Measurements from ENCODE around the gene SHC4.
"Not testable (repeated sequence)": the region's sequence is repeated elsewhere in the genome, so short reads cannot be mapped to it uniquely, and the experiment has no call there.

Gene SHC4

GRCh38 chr15:48936666-48937065 lies 27.1 kb downstream of the SHC4 start:
- no peak for DNase-seq
- in situ Hi-C loops (cut with HindIII; ENCODE audit: low pct_ligation_motif_present, low pct_unique_long_range_greater_than_20kb, low sequenced_read_pairs) = no loop called here

GRCh38 chr15:48935236-48935635 lies 28.5 kb downstream of the SHC4 start:
- DNase-seq = no peak
- in situ Hi-C loops (cut with HindIII; ENCODE audit: low pct_ligation_motif_present, low pct_unique_long_range_greater_than_20kb, low sequenced_read_pairs) = no loop called here

GRCh38 chr15:48930735-48931134 lies 33.0 kb downstream of the SHC4 start:
- in situ Hi-C loops (cut with HindIII; ENCODE audit: low pct_ligation_motif_present, low pct_unique_long_range_greater_than_20kb, low sequenced_read_pairs) = no loop called here
- no peak for DNase-seq

GRCh38 chr15:48929661-48930060 lies 34.1 kb downstream of the SHC4 start:
- DNase-seq = no peak
- in situ Hi-C loops (cut with HindIII; ENCODE audit: low pct_ligation_motif_present, low pct_unique_long_range_greater_than_20kb, low sequenced_read_pairs) = no loop called here

GRCh38 chr15:48928877-48929538 lies 34.7 kb downstream of the SHC4 start:
- in situ Hi-C loops (cut with HindIII; ENCODE audit: low pct_ligation_motif_present, low pct_unique_long_range_greater_than_20kb, low sequenced_read_pairs) = no loop called here
- no peak for DNase-seq

- in situ Hi-C loops (cut with HindIII; ENCODE audit: low pct_ligation_motif_present, low pct_unique_long_range_greater_than_20kb, low sequenced_read_pairs) = no loop called here
- peak; percentile 75 for DNase-seq
These were observed 38.0 kb downstream of the SHC4 start for GRCh38 chr15:48925714-48926223.

GRCh38 chr15:48924528-48925393 lies 39.0 kb downstream of the SHC4 start:
- in situ Hi-C loops (cut with HindIII; ENCODE audit: low pct_ligation_motif_present, low pct_unique_long_range_greater_than_20kb, low sequenced_read_pairs) = no loop called here
- no peak for DNase-seq

GRCh38 chr15:48922046-48922445 lies 41.7 kb downstream of the SHC4 start:
- no peak for DNase-seq

GRCh38 chr15:48916721-48917120 lies 47.0 kb downstream of the SHC4 start:
- no peak for DNase-seq
- in situ Hi-C loops (cut with HindIII; ENCODE audit: low pct_ligation_motif_present, low pct_unique_long_range_greater_than_20kb, low sequenced_read_pairs) = no loop called here

More at GRCh38 chr15:48922046-48922445, 41.7 kb downstream of the SHC4 start:
- in situ Hi-C loops (cut with HindIII; ENCODE audit: low pct_ligation_motif_present, low pct_unique_long_range_greater_than_20kb, low sequenced_read_pairs) = no loop called here

GRCh38 chr15:48915861-48916260 lies 47.9 kb downstream of the SHC4 start:
- in situ Hi-C loops (cut with HindIII; ENCODE audit: low pct_ligation_motif_present, low pct_unique_long_range_greater_than_20kb, low sequenced_read_pairs) = no loop called here
- no peak for DNase-seq

- in situ Hi-C loops (cut with HindIII; ENCODE audit: low pct_ligation_motif_present, low pct_unique_long_range_greater_than_20kb, low sequenced_read_pairs) = no loop called here
- DNase-seq = peak; percentile 1
These were observed 49.0 kb downstream of the SHC4 start for GRCh38 chr15:48914717-48915116.

GRCh38 chr15:48913141-48913540 lies 50.6 kb downstream of the SHC4 start:
- in situ Hi-C loops (cut with HindIII; ENCODE audit: low pct_ligation_motif_present, low pct_unique_long_range_greater_than_20kb, low sequenced_read_pairs) = no loop called here
- DNase-seq = no peak

- DNase-seq; in situ Hi-C loops (cut with HindIII; ENCODE audit: low pct_ligation_motif_present, low pct_unique_long_range_greater_than_20kb, low sequenced_read_pairs): not testable (repeated sequence)
These were observed 53.2 kb downstream of the SHC4 start for GRCh38 chr15:48910554-48910953.

- in situ Hi-C loops (cut with HindIII; ENCODE audit: low pct_ligation_motif_present, low pct_unique_long_range_greater_than_20kb, low sequenced_read_pairs); DNase-seq: not testable (repeated sequence)
These were observed 54.4 kb downstream of the SHC4 start for GRCh38 chr15:48909313-48909712.

GRCh38 chr15:48905847-48906246 lies 57.9 kb downstream of the SHC4 start:
- in situ Hi-C loops (cut with HindIII; ENCODE audit: low pct_ligation_motif_present, low pct_unique_long_range_greater_than_20kb, low sequenced_read_pairs) = no loop called here
- DNase-seq = no peak

- DNase-seq = no peak
- in situ Hi-C loops (cut with HindIII; ENCODE audit: low pct_ligation_motif_present, low pct_unique_long_range_greater_than_20kb, low sequenced_read_pairs) = no loop called here
These were observed 58.5 kb downstream of the SHC4 start for GRCh38 chr15:48905216-48905615.

GRCh38 chr15:48904758-48905157 lies 59.0 kb downstream of the SHC4 start:
- in situ Hi-C loops (cut with HindIII; ENCODE audit: low pct_ligation_motif_present, low pct_unique_long_range_greater_than_20kb, low sequenced_read_pairs) = no loop called here
- no peak for DNase-seq

GRCh38 chr15:48899793-48900192 lies 63.9 kb downstream of the SHC4 start:
- in situ Hi-C loops (cut with HindIII; ENCODE audit: low pct_ligation_motif_present, low pct_unique_long_range_greater_than_20kb, low sequenced_read_pairs) = no loop called here
- DNase-seq = no peak

GRCh38 chr15:48898446-48898845 lies 65.3 kb downstream of the SHC4 start:
- DNase-seq = no peak
- in situ Hi-C loops (cut with HindIII; ENCODE audit: low pct_ligation_motif_present, low pct_unique_long_range_greater_than_20kb, low sequenced_read_pairs) = no loop called here

GRCh38 chr15:48898032-48898431 lies 65.7 kb downstream of the SHC4 start:
- in situ Hi-C loops (cut with HindIII; ENCODE audit: low pct_ligation_motif_present, low pct_unique_long_range_greater_than_20kb, low sequenced_read_pairs) = no loop called here
- DNase-seq = no peak
